Gastroesophageal sphincter (tissue), 4 donors: ENCODE results near the gene PI4KB. TPM values are rescaled to one million over a fixed set of nuclear protein-coding genes. Genes with fewer than 3 reads are reported as not detected.

Experiments used
- ATAC-seq: fragments of 150-250 bp; one replicate; pipeline ENCODE4 v1.9.1; 2016; ENCODE audit warnings: mild to moderate bottlenecking, moderate library complexity
- H3K27ac ChIP-seq, 4 donors: fragments of 200-600 bp; sonication (generic) in 3 of 4; 1 replicate in 3 of 4; 2 replicates in 1 of 4; pipeline ENCODE4 v1.5.1; 2016 to 2019
- H3K27me3 ChIP-seq: fragments of 200-600 bp; sonication (generic); one replicate; pipeline ENCODE4 v1.5.1; 2019
- H3K36me3 ChIP-seq, 2 donors: fragments of 200-600 bp; sonication (generic); one replicate each; pipeline ENCODE4 v1.5.1; 2019; ENCODE audit warnings: control low read depth in 1 of 2
- H3K4me1 ChIP-seq, 3 donors: fragments of 200-600 bp; sonication (generic); 1 replicate in 2 of 3; 2 replicates in 1 of 3; pipeline ENCODE4 v1.5.1; 2016 to 2019; ENCODE audit warnings: control low read depth in 2 of 3
- H3K4me3 ChIP-seq, 2 donors: fragments of 200-600 bp; sonication (generic); one replicate each; pipeline ENCODE4 v1.5.1; 2019; ENCODE audit warnings: mild to moderate bottlenecking in 1 of 2, moderate library complexity in 1 of 2
- H3K9me3 ChIP-seq, 3 donors: fragments of 200-600 bp; sonication (generic); one replicate each; pipeline ENCODE4 v1.5.1; 2017 to 2019; ENCODE audit warnings: control low read depth in 2 of 3
- EP300 ChIP-seq: sonication (generic); formaldehyde crosslinking; IDR thresholded peaks from one replicate; pipeline ENCODE4 v1.6.1; 2017; ENCODE audit warnings: antibody characterized with exemption, mild to moderate bottlenecking
- POLR2A ChIP-seq, 2 donors: fragments of 450-650 bp; IDR thresholded peaks; one replicate each; pipeline ENCODE4 v1.6.1; 2017; ENCODE audit warnings: antibody characterized with exemption in 2 of 2, mild to moderate bottlenecking in 2 of 2, moderate library complexity in 1 of 2
- POLR2AphosphoS5 ChIP-seq: sonication (generic); formaldehyde crosslinking; IDR thresholded peaks from one replicate; pipeline ENCODE4 v1.6.1; 2017; ENCODE audit warnings: antibody characterized with exemption
- WGBS, 2 donors: methylation state at CpG; one replicate each; pipeline ENCODE4 v1.1.5; 2018; ENCODE audit warnings: low coverage in 1 of 2; 5-methylcytosine and 5-hydroxymethylcytosine counted together
- total RNA-seq, 4 donors: library from RNA; depleted of rRNA; stranded (reverse); fragments of >200 nt; gene quantifications; one replicate each; pipeline ENCODE4 v1.1.0, GENCODE V29; 2016
- TF ChIP-seq, protein P1 (sequence below), 4 experiments: fragments of 200-600 bp in 2 of 4; fragments of 450-650 bp in 2 of 4; sonication (generic) in 1 of 4; IDR thresholded peaks; one replicate each; pipeline ENCODE4 v1.5.1; 2017 to 2019; ENCODE audit warnings: antibody characterized with exemption in 4 of 4, mild to moderate bottlenecking in 2 of 4, moderate library complexity in 2 of 4

Gene PI4KB
- total RNA-seq, 4 donors from 2014 or later: 95.0 to 104 (median 97.9) TPM

- Histone ChIP-seq H3K27me3 (no peaks in the 10 kb centered on the region), H3K4me3 (no peak overlapping the region), H3K27ac (peak overlapping the region in 3 of 4 donors; percentile 27 to 71 (median 33)), H3K4me1 (peaks cover 3 to 56% (median 42%) of the 10 kb centered on the region in 3 donors), H3K9me3 (no peaks in the 10 kb centered on the region), H3K36me3 (peaks cover 0 to 65% of the 10 kb centered on the region in 2 donors)
- TF ChIP-seq, protein P1, sequence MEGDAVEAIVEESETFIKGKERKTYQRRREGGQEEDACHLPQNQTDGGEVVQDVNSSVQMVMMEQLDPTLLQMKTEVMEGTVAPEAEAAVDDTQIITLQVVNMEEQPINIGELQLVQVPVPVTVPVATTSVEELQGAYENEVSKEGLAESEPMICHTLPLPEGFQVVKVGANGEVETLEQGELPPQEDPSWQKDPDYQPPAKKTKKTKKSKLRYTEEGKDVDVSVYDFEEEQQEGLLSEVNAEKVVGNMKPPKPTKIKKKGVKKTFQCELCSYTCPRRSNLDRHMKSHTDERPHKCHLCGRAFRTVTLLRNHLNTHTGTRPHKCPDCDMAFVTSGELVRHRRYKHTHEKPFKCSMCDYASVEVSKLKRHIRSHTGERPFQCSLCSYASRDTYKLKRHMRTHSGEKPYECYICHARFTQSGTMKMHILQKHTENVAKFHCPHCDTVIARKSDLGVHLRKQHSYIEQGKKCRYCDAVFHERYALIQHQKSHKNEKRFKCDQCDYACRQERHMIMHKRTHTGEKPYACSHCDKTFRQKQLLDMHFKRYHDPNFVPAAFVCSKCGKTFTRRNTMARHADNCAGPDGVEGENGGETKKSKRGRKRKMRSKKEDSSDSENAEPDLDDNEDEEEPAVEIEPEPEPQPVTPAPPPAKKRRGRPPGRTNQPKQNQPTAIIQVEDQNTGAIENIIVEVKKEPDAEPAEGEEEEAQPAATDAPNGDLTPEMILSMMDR (IDR thresholded peaks at IDR 0.05): no peak
- TF ChIP-seq POLR2AphosphoS5: peak; percentile 6
- no peak for TF ChIP-seq EP300
- TF ChIP-seq POLR2A (IDR thresholded peaks at IDR 0.05): no peak
- peak; percentile 26 for ATAC-seq
- WGBS, 2 donors: 89% methylated on average over 3 to 5 of the region's 8 CpGs
These were observed 40.6 kb upstream of the PI4KB start for GRCh38 chr1:151367658-151368392.

- 89% methylated on average over 3 of the region's 4 CpGs; no CpG with 5 or more reads in 1 of the 2 donors for WGBS, 2 donors
These were observed 37.8 kb upstream of the PI4KB start for GRCh38 chr1:151364996-151365395.

DNA sequence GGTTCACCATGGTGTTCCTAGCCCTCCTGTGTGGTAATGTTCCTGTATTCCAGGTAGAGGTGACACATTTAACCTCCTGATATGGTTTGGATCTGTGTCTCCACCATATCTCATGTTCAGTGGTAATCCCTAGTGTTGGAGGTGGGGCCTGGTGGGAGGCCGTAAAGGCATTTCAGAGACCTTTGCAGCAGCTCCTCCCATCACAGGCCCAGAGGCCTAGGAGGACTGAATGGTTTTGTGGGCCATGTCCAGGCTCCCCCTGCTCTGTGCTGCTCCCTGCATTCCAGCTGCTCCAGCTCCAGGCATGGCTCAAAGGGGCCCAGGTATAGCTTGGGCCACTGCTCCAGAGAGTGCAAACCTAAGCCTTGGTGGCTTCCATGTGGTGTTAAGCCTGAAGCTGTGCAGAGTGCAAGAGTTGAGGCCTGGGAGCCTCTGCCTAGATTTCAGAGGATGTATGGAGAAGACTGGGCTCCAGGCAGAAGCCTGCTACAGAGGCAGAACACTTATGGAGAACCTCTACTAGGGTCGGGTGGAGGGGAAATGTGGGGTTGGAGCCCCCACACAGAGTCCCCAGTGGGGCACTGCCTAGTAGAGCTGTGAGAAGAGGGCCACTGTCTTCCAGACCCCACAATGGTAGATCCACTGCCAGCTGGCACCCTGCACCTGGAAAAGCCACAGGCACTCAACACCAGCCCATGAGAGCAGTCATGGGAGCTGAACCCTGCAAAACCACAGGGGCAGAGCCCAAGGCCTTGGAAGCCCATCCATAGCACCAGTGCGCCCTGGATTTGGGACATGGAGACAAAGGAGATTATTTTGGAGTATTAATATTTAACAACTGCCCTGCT lies 35.3 kb upstream of the PI4KB start:
- H3K4me1 ChIP-seq: peaks cover 0 to 3% (median 0%) of the 10 kb centered on the region in 3 donors
- H3K27me3 ChIP-seq: no peaks in the 10 kb centered on the region
- H3K4me3 ChIP-seq: no peak overlapping the region
- ATAC-seq: no peak
- peaks cover 0 to 4% (median 0%) of the 10 kb centered on the region in 3 donors for H3K9me3 ChIP-seq
- H3K27ac ChIP-seq: no peak overlapping the region
- peaks cover 0 to 53% of the 10 kb centered on the region in 2 donors for H3K36me3 ChIP-seq
- WGBS, 2 donors: 100% methylated on average over 1 of the region's 3 CpGs
- TF ChIP-seq, protein P1 (IDR thresholded peaks at IDR 0.05): no peak
- no peak for TF ChIP-seq POLR2AphosphoS5
- TF ChIP-seq POLR2A (IDR thresholded peaks at IDR 0.05): no peak
- no peak for TF ChIP-seq EP300

More at GRCh38 chr1:151364996-151365395, 37.8 kb upstream of the PI4KB start:
- TF ChIP-seq POLR2A (IDR thresholded peaks at IDR 0.05) (no peak), POLR2AphosphoS5 (no peak)
- TF ChIP-seq, protein P1 (IDR thresholded peaks at IDR 0.05): no peak
- H3K27me3 ChIP-seq: no peaks in the 10 kb centered on the region
- peaks cover 0 to 72% of the 10 kb centered on the region in 2 donors for H3K36me3 ChIP-seq
- no peak overlapping the region for H3K27ac ChIP-seq
- ATAC-seq: no peak
- no peak overlapping the region for H3K4me3 ChIP-seq
- H3K4me1 ChIP-seq: peaks cover 0 to 28% (median 14%) of the 10 kb centered on the region in 3 donors
- peaks cover 0 to 4% (median 0%) of the 10 kb centered on the region in 3 donors for H3K9me3 ChIP-seq

DNA sequence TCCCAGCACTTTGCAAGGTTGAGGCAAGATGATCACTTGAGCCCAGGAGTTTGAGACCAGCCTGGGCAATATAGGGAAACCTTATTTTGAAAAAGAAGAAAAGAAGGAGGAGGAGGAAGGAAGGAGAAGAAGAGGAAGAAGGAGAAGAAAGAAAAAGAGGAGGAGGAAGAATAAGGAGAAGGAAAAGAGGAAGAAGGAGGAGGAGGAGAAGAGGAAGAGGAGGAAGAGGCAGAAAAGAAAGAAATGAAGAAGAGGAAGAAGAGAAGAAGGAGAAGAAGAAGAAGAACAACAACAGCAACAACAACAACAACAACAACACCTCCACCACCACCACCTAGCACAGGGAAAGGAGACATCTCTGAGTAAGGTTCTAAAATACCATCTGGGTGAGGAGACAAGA lies 34.7 kb upstream of the PI4KB start:
- ATAC-seq: no peak
- TF ChIP-seq POLR2A (IDR thresholded peaks at IDR 0.05) (no peak), POLR2AphosphoS5 (no peak), EP300 (no peak)
- TF ChIP-seq, protein P1 (IDR thresholded peaks at IDR 0.05): no peak
- H3K27ac ChIP-seq: no peak overlapping the region
- H3K9me3 ChIP-seq: peaks cover 0 to 4% (median 0%) of the 10 kb centered on the region in 3 donors
- H3K4me3 ChIP-seq: no peak overlapping the region
- H3K4me1 ChIP-seq: no peaks in the 10 kb centered on the region
- peaks cover 0 to 47% of the 10 kb centered on the region in 2 donors for H3K36me3 ChIP-seq
- H3K27me3 ChIP-seq: no peaks in the 10 kb centered on the region
